ENCODE measurements around the gene ACOXL. TPM values are rescaled to one million over a fixed set of nuclear protein-coding genes. Genes with fewer than 3 reads are reported as not detected.

Gene ACOXL
- total and polyA plus RNA-seq, 4 donors, result 0.13 TPM; not detected in 3

- WGBS, 2 donors, result 54 to 69% methylated on average over 2 of the region's 2 CpGs
- Histone ChIP-seq H3K36me3 (ENCODE audit: control insufficient read depth in 1 of 2, insufficient read depth in 2 of 2, low read length in 1 of 2) (no peaks in the 10 kb centered on the region), H3K4me1 (ENCODE audit: control insufficient read depth in 1 of 2, insufficient read depth in 2 of 2, low read length in 2 of 2) (no peaks in the 10 kb centered on the region), H3K4me3 (ENCODE audit: low read length in 2 of 2) (no peak overlapping the region), H3K27me3 (ENCODE audit: control insufficient read depth in 1 of 2, insufficient read depth in 2 of 2, low read length in 1 of 2) (no peaks in the 10 kb centered on the region), H3K9me3 (ENCODE audit: control insufficient read depth, low read length) (peaks cover 4% of the 10 kb centered on the region), H3K27ac (ENCODE audit: low read depth in 1 of 2, low read length in 2 of 2) (no peak overlapping the region)
- no peak for ATAC-seq (ENCODE audit: low FRiP score)
- intact Hi-C loops (cut with DNase I), result no loop called here
- DNase-seq, result no peak
These were observed 283.1 kb downstream of the ACOXL start for GRCh38 chr2:111015283-111015995.

GRCh38 chr2:111017034-111017622 lies 284.8 kb downstream of the ACOXL start:
- Histone ChIP-seq H3K27ac (ENCODE audit: low read depth in 1 of 2, low read length in 2 of 2) (no peak overlapping the region), H3K27me3 (ENCODE audit: control insufficient read depth in 1 of 2, insufficient read depth in 2 of 2, low read length in 1 of 2) (no peaks in the 10 kb centered on the region), H3K9me3 (ENCODE audit: control insufficient read depth, low read length) (peaks cover 1% of the 10 kb centered on the region), H3K36me3 (ENCODE audit: control insufficient read depth in 1 of 2, insufficient read depth in 2 of 2, low read length in 1 of 2) (no peaks in the 10 kb centered on the region), H3K4me1 (ENCODE audit: control insufficient read depth in 1 of 2, insufficient read depth in 2 of 2, low read length in 2 of 2) (no peaks in the 10 kb centered on the region), H3K4me3 (ENCODE audit: low read length in 2 of 2) (no peak overlapping the region)
- 91 to 95% methylated on average over 7 of the region's 7 CpGs for WGBS, 2 donors
- DNase-seq (no peak), ATAC-seq (ENCODE audit: low FRiP score) (no peak)
- intact Hi-C loops (cut with DNase I), result no loop called here

DNA sequence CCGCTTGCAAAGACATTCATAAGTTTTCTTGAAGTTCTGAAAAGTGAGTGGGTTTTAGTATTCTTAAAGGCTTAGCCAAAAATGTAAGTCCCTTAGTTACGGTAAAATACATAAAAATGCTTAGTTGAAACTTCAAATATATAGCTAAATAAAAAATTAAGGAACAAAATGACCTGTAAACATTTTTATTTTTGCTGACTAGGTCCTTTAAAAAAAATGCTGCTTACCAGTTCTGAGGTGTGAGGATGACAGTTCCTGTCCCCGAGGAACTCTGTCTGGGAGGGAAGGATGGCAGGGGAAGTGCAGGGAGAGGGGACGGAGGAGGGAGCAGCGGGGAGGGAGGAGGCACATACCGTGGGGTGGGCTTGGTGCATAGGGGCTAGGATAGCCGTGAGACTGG lies 285.5 kb downstream of the ACOXL start:
- H3K27ac ChIP-seq (ENCODE audit: low read depth in 1 of 2, low read length in 2 of 2), result no peak overlapping the region
- H3K4me1 ChIP-seq (ENCODE audit: control insufficient read depth in 1 of 2, insufficient read depth in 2 of 2, low read length in 2 of 2), result no peaks in the 10 kb centered on the region
- no peaks in the 10 kb centered on the region for H3K36me3 ChIP-seq (ENCODE audit: control insufficient read depth in 1 of 2, insufficient read depth in 2 of 2, low read length in 1 of 2)
- WGBS, 2 donors, result 73 to 81% methylated on average over 7 of the region's 7 CpGs
- peaks cover 1% of the 10 kb centered on the region for H3K9me3 ChIP-seq (ENCODE audit: control insufficient read depth, low read length)
- H3K4me3 ChIP-seq (ENCODE audit: low read length in 2 of 2), result no peak overlapping the region
- DNase-seq, result no peak
- intact Hi-C loops (cut with DNase I), result no loop called here
- ATAC-seq (ENCODE audit: low FRiP score), result no peak
- no peaks in the 10 kb centered on the region for H3K27me3 ChIP-seq (ENCODE audit: control insufficient read depth in 1 of 2, insufficient read depth in 2 of 2, low read length in 1 of 2)

GRCh38 chr2:111019381-111019780 lies 287.0 kb downstream of the ACOXL start:
- H3K4me1 ChIP-seq (ENCODE audit: control insufficient read depth in 1 of 2, insufficient read depth in 2 of 2, low read length in 2 of 2), result no peaks in the 10 kb centered on the region
- no peaks in the 10 kb centered on the region for H3K36me3 ChIP-seq (ENCODE audit: control insufficient read depth in 1 of 2, insufficient read depth in 2 of 2, low read length in 1 of 2)
- intact Hi-C loops (cut with DNase I), result no loop called here
- H3K9me3 ChIP-seq (ENCODE audit: control insufficient read depth, low read length), result peaks cover 3% of the 10 kb centered on the region
- DNase-seq (no peak), ATAC-seq (ENCODE audit: low FRiP score) (no peak)
- H3K27me3 ChIP-seq (ENCODE audit: control insufficient read depth in 1 of 2, insufficient read depth in 2 of 2, low read length in 1 of 2), result no peaks in the 10 kb centered on the region
- WGBS, 2 donors, result 85 to 92% methylated on average over 10 of the region's 10 CpGs
- H3K27ac ChIP-seq (ENCODE audit: low read depth in 1 of 2, low read length in 2 of 2), result no peak overlapping the region
- H3K4me3 ChIP-seq (ENCODE audit: low read length in 2 of 2), result no peak overlapping the region

- no peaks in the 10 kb centered on the region for H3K27me3 ChIP-seq (ENCODE audit: control insufficient read depth in 1 of 2, insufficient read depth in 2 of 2, low read length in 1 of 2)
- no peak overlapping the region for H3K4me3 ChIP-seq (ENCODE audit: low read length in 2 of 2)
- intact Hi-C loops (cut with DNase I), result no loop called here
- no peak for ATAC-seq (ENCODE audit: low FRiP score)
- H3K36me3 ChIP-seq (ENCODE audit: control insufficient read depth in 1 of 2, insufficient read depth in 2 of 2, low read length in 1 of 2), result no peaks in the 10 kb centered on the region
- 90 to 95% methylated on average over 7 of the region's 7 CpGs for WGBS, 2 donors
- H3K9me3 ChIP-seq (ENCODE audit: control insufficient read depth, low read length), result peaks cover 1% of the 10 kb centered on the region
- DNase-seq, result no peak
- H3K4me1 ChIP-seq (ENCODE audit: control insufficient read depth in 1 of 2, insufficient read depth in 2 of 2, low read length in 2 of 2), result no peaks in the 10 kb centered on the region
- H3K27ac ChIP-seq (ENCODE audit: low read depth in 1 of 2, low read length in 2 of 2), result no peak overlapping the region
These were observed 290.3 kb downstream of the ACOXL start for GRCh38 chr2:111022633-111023032.

- H3K9me3 ChIP-seq (ENCODE audit: control insufficient read depth, low read length), result peaks cover 3% of the 10 kb centered on the region
- no peaks in the 10 kb centered on the region for H3K4me1 ChIP-seq (ENCODE audit: control insufficient read depth in 1 of 2, insufficient read depth in 2 of 2, low read length in 2 of 2)
- WGBS, 2 donors, result 92 to 94% methylated on average over 4 of the region's 4 CpGs
- no peaks in the 10 kb centered on the region for H3K36me3 ChIP-seq (ENCODE audit: control insufficient read depth in 1 of 2, insufficient read depth in 2 of 2, low read length in 1 of 2)
- no peaks in the 10 kb centered on the region for H3K27me3 ChIP-seq (ENCODE audit: control insufficient read depth in 1 of 2, insufficient read depth in 2 of 2, low read length in 1 of 2)
- H3K27ac ChIP-seq (ENCODE audit: low read depth in 1 of 2, low read length in 2 of 2), result no peak overlapping the region
- DNase-seq, result no peak
- no peak overlapping the region for H3K4me3 ChIP-seq (ENCODE audit: low read length in 2 of 2)
- ATAC-seq (ENCODE audit: low FRiP score), result no peak
- intact Hi-C loops (cut with DNase I), result no loop called here
These were observed 292.1 kb downstream of the ACOXL start for GRCh38 chr2:111024496-111024895.

DNA sequence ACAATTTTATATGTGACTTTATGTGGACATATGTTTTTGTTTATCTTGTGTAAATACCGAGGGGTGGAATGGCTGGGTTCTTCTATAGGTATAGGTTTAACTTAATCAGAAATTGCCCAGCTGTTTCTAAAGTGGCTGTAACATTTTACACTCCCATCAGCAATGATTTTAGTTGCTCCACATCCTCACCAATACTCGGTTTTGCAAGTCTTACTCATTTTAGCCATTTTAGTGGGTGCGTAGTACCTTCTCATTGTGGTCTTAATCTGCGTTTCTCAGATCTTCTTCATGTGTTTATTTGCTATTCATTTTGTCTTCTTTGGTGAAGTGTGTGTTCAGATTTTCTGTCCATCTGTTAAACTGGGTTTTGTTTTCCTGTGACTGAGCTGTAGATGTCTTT lies 292.9 kb downstream of the ACOXL start:
- Histone ChIP-seq H3K9me3 (ENCODE audit: control insufficient read depth, low read length) (peaks cover 3% of the 10 kb centered on the region), H3K4me3 (ENCODE audit: low read length in 2 of 2) (no peak overlapping the region), H3K27me3 (ENCODE audit: control insufficient read depth in 1 of 2, insufficient read depth in 2 of 2, low read length in 1 of 2) (no peaks in the 10 kb centered on the region), H3K36me3 (ENCODE audit: control insufficient read depth in 1 of 2, insufficient read depth in 2 of 2, low read length in 1 of 2) (no peaks in the 10 kb centered on the region), H3K27ac (ENCODE audit: low read depth in 1 of 2, low read length in 2 of 2) (no peak overlapping the region), H3K4me1 (ENCODE audit: control insufficient read depth in 1 of 2, insufficient read depth in 2 of 2, low read length in 2 of 2) (no peaks in the 10 kb centered on the region)
- DNase-seq, result no peak
- no peak for ATAC-seq (ENCODE audit: low FRiP score)
- WGBS, 2 donors, result 77 to 78% methylated on average over 4 of the region's 4 CpGs
- intact Hi-C loops (cut with DNase I), result no loop called here

- intact Hi-C loops (cut with DNase I), result no loop called here
- Histone ChIP-seq H3K9me3 (ENCODE audit: control insufficient read depth, low read length) (peaks cover 2% of the 10 kb centered on the region), H3K4me3 (ENCODE audit: low read length in 2 of 2) (no peak overlapping the region), H3K27ac (ENCODE audit: low read depth in 1 of 2, low read length in 2 of 2) (no peak overlapping the region), H3K27me3 (ENCODE audit: control insufficient read depth in 1 of 2, insufficient read depth in 2 of 2, low read length in 1 of 2) (no peaks in the 10 kb centered on the region), H3K36me3 (ENCODE audit: control insufficient read depth in 1 of 2, insufficient read depth in 2 of 2, low read length in 1 of 2) (no peaks in the 10 kb centered on the region), H3K4me1 (ENCODE audit: control insufficient read depth in 1 of 2, insufficient read depth in 2 of 2, low read length in 2 of 2) (no peaks in the 10 kb centered on the region)
- no peak for ATAC-seq (ENCODE audit: low FRiP score)
- no peak for DNase-seq
These were observed 296.3 kb downstream of the ACOXL start for GRCh38 chr2:111028720-111029119.

DNA sequence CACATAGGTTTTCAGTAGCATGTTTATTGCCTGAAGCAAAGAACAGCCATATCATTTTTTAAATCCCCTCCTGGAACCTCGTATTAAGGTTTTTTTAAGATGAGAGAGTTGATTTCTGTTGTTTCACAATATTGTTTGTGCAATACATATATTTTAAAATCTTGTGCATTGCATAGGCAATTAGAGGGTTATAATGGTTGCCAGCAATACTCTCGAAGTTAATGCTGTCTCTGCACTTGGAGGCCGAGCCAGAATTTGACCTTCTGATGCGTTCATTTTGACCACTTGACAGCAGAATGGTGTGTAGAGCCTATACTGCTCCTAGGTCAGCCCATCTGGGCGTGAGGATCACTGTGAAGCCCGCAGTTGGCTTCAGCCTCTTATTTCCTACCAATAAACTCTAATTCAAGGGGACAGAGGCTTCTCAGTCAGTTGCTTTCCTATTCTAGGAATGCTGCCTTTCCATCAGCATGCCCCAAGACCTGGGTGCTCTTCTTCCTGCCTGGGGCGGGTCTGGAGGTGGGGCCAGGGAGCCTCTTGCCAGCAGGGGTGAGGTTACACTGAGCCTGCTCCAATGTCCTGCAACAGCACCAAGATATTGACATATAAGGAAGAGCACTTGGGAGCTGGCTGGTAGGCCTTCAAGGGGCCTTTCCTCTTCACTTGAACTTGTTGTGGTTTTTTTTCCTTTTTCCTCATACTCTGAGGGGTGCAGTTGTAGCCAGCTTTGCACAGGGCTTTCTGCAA lies 297.0 kb downstream of the ACOXL start:
- Histone ChIP-seq H3K27ac (ENCODE audit: low read depth in 1 of 2, low read length in 2 of 2) (no peak overlapping the region), H3K36me3 (ENCODE audit: control insufficient read depth in 1 of 2, insufficient read depth in 2 of 2, low read length in 1 of 2) (no peaks in the 10 kb centered on the region), H3K4me1 (ENCODE audit: control insufficient read depth in 1 of 2, insufficient read depth in 2 of 2, low read length in 2 of 2) (no peaks in the 10 kb centered on the region), H3K4me3 (ENCODE audit: low read length in 2 of 2) (no peak overlapping the region), H3K9me3 (ENCODE audit: control insufficient read depth, low read length) (peaks cover 1% of the 10 kb centered on the region), H3K27me3 (ENCODE audit: control insufficient read depth in 1 of 2, insufficient read depth in 2 of 2, low read length in 1 of 2) (no peaks in the 10 kb centered on the region)
- intact Hi-C loops (cut with DNase I), result no loop called here
- WGBS, 2 donors, result 80 to 83% methylated on average over 7 of the region's 7 CpGs
- no peak for DNase-seq
- no peak for ATAC-seq (ENCODE audit: low FRiP score)
